Lower leg skin (tissue), 3 donors: ENCODE data around the gene TMEM35A.

Experiments used
- POLR2A ChIP-seq, 2 donors: fragments of 450-650 bp; IDR thresholded peaks; one replicate each; pipeline ENCODE4 v1.6.1; 2016 to 2017; ENCODE audit warnings: antibody characterized with exemption in 2 of 2, mild to moderate bottlenecking in 1 of 2, moderate library complexity in 1 of 2
- TF ChIP-seq, protein P1 (sequence below), 3 donors: fragments of 450-650 bp; IDR thresholded peaks; one replicate each; pipeline ENCODE4 v1.5.1; 2016; ENCODE audit warnings: antibody characterized with exemption in 3 of 3, mild to moderate bottlenecking in 3 of 3, moderate library complexity in 2 of 3

GRCh38 chrX:101051549-101052302 lies 27.0 kb upstream of the TMEM35A start, which contains the start of gene TRMT2B:
- TF ChIP-seq POLR2A (IDR thresholded peaks at IDR 0.05): no peak
- TF ChIP-seq, protein P1, sequence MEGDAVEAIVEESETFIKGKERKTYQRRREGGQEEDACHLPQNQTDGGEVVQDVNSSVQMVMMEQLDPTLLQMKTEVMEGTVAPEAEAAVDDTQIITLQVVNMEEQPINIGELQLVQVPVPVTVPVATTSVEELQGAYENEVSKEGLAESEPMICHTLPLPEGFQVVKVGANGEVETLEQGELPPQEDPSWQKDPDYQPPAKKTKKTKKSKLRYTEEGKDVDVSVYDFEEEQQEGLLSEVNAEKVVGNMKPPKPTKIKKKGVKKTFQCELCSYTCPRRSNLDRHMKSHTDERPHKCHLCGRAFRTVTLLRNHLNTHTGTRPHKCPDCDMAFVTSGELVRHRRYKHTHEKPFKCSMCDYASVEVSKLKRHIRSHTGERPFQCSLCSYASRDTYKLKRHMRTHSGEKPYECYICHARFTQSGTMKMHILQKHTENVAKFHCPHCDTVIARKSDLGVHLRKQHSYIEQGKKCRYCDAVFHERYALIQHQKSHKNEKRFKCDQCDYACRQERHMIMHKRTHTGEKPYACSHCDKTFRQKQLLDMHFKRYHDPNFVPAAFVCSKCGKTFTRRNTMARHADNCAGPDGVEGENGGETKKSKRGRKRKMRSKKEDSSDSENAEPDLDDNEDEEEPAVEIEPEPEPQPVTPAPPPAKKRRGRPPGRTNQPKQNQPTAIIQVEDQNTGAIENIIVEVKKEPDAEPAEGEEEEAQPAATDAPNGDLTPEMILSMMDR (IDR thresholded peaks at IDR 0.05): no peak
